Renal cortical epithelial cell (primary cell): ENCODE results near the gene ZNF534. TPM values are rescaled to one million over a fixed set of nuclear protein-coding genes. Genes with fewer than 3 reads are reported as not detected.
"Not testable (repeated sequence)": the region's sequence is repeated elsewhere in the genome, so short reads cannot be mapped to it uniquely, and the experiment has no call there.

Experiments
- DNase-seq: peaks from one replicate; pipeline ENCODE4 v3.0.0-alpha.2; 2011; ENCODE audit warnings: low read depth
- total RNA-seq: library from RNA; depleted of rRNA; stranded (reverse); fragments of >200 nt; gene quantifications from 2 replicates; pipeline ENCODE4 v1.2.3, GENCODE V29; 2014

ZNF534 gene
- total RNA-seq, 1 donor from 2014 or later: not detected

DNA sequence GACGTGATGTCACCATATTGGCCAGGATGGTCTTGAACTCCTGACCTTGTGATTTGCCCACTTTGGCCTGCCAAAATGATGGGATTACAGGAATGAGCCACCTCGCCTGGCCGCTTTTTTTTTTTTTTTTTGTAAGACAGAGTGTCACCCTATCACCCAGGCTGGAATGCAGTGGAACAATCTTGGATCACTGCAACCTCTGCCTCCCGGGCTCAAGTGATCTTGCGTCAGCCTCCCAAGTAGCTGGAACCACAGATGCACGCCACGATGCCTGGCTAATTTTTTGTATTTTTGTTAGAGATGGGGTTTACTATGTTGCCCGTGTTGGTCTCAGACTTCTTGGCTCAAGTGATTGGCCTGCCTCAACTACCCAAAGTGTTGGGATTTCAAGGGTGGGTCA lies 69.6 kb downstream of the ZNF534 start:
- DNase-seq: no peak

DNA sequence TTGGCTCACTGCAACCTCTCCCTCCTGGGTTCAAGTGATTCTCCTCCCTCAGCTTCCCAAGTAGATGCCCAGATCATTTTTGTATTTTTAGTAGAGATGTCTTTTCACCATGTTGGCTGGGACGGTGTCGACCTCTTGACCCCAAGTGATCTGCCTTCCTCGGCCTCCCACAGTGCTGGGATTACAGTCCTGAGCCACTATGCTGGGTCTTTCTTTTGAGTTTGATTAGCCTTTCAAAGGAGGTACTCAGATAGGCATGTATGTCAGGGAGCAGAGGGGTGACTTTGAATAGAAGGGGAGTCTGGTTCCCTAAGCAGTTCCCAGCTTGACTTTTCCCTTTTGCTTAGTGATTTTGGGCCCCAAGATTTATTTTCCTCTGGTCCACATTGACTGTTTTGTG lies 71.5 kb downstream of the ZNF534 start:
- not testable (repeated sequence) for DNase-seq

- not testable (repeated sequence) for DNase-seq
Observed at GRCh38 chr19:52500991-52501390, 72.0 kb downstream of the ZNF534 start.

Other genes starting within 250 kb of the ZNF534 start
- gene PPP2R1A, start 239.1 kb upstream of the ZNF534 start, total RNA-seq: 293 and 385 TPM in 2 replicates
- 12.7 and 31.6 TPM in 2 replicates for gene ZNF766, start 159.6 kb upstream of the ZNF534 start, total RNA-seq
- 5.7 and 12.0 TPM in 2 replicates for gene ZNF480, start 132.0 kb upstream of the ZNF534 start, total RNA-seq
- gene ZNF610, start 92.9 kb upstream of the ZNF534 start, total RNA-seq: 2.3 and 6.0 TPM in 2 replicates
- gene ZNF880, start 59.2 kb upstream of the ZNF534 start, total RNA-seq: 23.1 and 32.5 TPM in 2 replicates
- 19.1 and 28.2 TPM in 2 replicates for gene ZNF528, start 31.3 kb upstream of the ZNF534 start, total RNA-seq
- gene ZNF578, start 24.4 kb downstream of the ZNF534 start, total RNA-seq: 3.5 and 6.5 TPM in 2 replicates
- gene ZNF808, start 98.5 kb downstream of the ZNF534 start, total RNA-seq: 16.8 and 62.0 TPM in 2 replicates
- gene ZNF701, start 141.1 kb downstream of the ZNF534 start, total RNA-seq: 13.5 and 33.4 TPM in 2 replicates
- gene ZNF83, start 209.2 kb downstream of the ZNF534 start, total RNA-seq: 68.8 and 165 TPM in 2 replicates